ENCODE measurements around the gene SMIM12.

SMIM12 gene

DNA sequence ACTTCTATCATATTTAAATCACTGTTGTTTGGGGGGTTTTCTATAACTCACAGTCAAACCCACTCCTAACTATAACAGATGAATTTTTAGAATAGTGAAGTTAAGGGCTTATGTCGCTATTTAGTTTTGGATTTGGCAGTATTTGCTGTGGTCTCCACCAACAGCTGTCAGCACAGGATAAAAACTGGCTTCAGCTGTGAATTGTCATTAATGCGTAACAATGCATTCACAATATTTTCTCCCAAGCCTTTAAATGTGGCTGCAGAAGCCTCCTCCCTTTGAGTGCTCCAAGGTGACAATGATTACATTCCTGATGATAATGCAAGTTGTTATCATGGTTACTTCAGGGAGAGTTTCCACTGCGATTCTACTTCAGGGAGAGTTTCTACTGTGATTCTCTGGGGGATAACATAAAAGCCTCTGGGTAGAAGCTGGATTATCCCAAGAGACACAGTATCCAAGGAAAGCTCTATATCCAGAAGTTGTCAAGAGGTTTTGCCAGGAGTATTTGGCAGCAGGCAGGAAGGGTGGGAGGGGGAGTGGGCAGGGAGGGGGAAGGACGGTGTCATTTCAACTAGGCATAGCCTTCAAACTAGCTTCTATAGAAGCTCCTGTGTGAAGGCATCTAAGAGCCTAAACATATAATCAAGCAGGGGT lies 14.9 kb upstream of the SMIM12 start:
- in situ Hi-C loops (cut with HindIII; ENCODE audit: low sequenced_read_pairs), result no loop called here

DNA sequence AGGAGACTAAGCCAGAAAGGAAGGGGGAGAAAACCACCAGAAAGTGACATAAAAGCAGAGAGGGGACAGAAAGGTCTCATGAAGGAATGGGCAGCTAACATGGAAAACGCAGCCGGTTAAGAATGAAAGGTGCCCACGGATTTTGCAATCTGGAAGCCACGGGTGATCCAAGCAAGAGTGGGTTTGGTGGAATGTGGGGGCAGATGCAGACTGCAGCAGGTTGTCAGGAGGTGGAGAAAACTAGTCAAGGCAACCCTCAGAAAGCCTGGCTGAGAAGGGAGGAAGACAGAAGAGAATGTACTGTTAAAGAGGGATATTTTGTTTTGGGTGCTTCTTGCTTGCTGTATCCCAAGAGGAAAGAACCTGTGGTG lies 12.6 kb upstream of the SMIM12 start:
- in situ Hi-C loops (cut with HindIII; ENCODE audit: low sequenced_read_pairs), result no loop called here

DNA sequence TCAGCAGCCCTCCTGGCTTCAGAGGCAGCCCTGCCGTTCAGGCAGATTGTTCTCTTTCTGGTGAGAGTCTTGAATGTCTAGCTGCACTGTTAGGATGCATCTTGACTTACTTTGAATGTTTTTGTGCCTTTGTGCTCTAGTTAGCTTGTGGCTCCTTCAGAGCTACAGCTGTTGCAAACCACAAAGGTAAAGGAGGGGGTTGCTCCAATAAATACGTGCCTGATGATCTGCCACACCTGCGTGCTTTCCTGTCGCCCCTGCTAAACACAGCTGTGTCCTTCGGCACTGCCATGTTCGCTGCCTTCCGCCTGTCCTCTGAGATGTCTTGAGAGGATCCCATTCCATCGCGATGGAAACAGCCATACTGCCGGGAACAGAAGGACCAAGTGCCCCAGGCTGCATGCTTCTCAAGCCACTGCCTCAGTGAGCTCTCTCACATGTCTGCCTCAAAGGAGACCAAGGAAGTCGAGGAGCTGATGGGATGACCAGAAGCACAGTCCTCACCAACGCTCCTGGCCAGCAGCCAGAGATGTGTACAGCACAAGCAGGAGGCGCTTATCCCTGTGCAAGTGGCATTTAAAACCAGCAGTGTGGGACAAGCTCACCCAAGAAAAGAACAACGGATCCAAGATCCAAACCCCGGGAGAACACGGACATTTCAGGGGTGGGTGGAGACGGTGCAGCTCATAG lies 12.0 kb upstream of the SMIM12 start:
- in situ Hi-C loops (cut with HindIII; ENCODE audit: low sequenced_read_pairs), result no loop called here

DNA sequence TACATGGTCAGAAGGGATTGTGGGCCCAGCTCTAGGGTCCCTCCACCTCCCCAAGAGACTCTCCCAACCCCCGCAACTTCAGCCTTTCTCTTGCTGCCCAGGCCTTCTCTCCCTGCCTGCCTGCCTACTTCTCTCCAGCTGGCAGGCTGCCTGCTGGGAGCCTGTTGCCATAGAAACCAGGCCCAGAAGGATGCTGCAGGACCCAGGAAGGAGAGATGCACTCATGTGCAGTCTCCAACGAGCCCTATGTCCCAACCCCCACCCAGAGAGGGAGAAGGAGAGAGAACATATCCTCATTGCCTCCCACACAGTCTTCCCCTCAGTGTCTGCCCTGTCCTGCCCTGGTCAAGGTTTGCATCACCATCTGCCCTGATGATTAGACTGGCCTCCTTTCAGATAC lies 10.8 kb upstream of the SMIM12 start:
- in situ Hi-C loops (cut with HindIII; ENCODE audit: low sequenced_read_pairs), result no loop called here

DNA sequence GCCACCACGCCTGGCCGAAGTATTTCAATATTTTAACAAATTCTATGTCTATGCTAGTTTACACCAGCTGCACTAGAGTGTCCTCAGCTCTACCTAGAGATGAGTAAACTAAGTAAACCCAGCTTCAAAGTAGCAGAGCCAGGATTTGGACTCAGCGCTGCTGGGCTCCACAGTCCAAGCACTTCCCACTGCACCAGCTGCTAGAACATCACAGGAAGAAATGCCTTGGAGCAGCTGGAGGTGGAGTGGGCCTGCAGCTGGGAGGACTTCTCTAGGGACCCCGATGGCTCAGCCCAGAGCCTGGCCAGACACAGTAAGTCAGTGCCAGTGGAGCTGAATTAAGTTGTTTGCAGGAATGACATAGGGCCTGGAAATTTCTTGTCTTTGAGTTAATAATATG lies 10.2 kb upstream of the SMIM12 start:
- in situ Hi-C loops (cut with HindIII; ENCODE audit: low sequenced_read_pairs), result no loop called here

DNA sequence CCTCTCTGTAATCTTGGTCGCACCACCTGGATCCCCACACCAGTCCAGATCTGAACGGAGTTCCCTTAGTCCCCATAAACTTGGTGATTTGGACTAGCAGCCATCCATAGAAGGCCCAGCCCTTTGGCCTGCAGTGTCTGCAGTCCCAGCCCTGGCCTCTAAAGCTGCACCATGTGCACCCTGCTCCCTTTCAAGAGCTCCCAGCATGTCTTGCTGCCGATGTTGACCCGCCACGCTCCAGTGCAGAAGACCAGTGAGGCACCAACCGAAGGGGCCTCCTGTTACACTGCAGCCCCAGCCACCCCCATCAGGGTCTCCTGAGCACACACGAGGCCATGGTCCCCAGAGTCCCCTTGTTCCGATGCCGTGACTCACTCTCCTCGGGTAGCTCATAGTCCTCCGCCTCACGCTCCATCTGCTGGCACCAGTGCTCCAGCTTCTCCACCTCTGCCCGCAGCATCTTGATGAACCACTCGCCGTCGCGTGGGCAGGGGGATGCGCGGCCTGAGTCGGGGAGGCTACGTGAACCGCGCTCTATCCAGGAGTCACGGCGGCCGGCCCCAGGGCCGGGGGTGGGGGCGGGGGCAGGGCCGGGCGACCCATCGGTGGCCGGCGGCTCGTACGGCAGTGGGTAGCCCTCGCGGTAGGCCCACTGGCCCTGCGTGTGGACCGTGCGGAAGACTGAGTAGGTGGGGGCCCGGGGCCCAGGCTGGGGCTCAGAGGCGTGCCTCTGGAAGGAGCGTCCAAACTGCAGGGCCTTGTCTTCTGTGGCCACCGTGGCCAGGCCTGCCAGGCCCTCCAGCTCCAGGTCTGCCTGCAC lies 8.9 kb upstream of the SMIM12 start:
- in situ Hi-C loops (cut with HindIII; ENCODE audit: low sequenced_read_pairs), result no loop called here

DNA sequence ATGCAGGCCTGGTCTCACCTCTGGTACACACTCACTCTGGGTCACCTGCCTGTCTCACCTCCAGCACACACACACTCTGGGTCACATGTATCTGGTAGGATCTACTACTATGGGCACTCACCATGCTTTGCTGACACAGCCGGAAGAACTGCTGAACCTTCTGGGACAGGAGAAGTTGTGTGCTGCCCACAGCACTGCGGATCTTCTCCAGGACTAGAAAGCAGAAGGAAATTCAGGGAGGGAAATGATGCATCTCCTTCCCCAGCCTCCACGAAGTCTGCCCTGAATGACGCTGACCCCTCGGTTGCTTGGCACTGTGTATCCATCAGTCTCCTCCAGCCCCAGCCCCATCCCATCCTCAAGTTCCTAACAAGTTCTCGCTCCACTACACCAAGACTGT lies 7.9 kb upstream of the SMIM12 start:
- in situ Hi-C loops (cut with HindIII; ENCODE audit: low sequenced_read_pairs), result no loop called here

DNA sequence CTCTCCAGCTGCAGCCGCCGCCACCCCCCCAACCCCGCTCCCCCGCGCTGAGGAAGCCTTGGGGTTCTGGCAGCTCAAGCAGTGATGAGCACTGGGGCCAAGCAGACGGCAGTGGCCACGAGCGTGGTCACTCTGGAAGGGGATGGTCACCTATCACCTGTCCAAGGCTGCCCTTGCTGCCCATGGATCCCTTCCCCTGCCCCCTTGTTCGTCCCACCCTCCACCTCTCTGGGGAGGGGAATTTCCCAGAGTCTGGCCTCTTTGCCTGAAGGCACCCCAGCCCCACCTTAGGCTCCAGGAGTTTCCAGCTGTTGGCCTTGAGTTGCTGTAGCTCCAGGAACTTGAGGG lies 7.2 kb upstream of the SMIM12 start:
- in situ Hi-C loops (cut with HindIII; ENCODE audit: low sequenced_read_pairs), result no loop called here

DNA sequence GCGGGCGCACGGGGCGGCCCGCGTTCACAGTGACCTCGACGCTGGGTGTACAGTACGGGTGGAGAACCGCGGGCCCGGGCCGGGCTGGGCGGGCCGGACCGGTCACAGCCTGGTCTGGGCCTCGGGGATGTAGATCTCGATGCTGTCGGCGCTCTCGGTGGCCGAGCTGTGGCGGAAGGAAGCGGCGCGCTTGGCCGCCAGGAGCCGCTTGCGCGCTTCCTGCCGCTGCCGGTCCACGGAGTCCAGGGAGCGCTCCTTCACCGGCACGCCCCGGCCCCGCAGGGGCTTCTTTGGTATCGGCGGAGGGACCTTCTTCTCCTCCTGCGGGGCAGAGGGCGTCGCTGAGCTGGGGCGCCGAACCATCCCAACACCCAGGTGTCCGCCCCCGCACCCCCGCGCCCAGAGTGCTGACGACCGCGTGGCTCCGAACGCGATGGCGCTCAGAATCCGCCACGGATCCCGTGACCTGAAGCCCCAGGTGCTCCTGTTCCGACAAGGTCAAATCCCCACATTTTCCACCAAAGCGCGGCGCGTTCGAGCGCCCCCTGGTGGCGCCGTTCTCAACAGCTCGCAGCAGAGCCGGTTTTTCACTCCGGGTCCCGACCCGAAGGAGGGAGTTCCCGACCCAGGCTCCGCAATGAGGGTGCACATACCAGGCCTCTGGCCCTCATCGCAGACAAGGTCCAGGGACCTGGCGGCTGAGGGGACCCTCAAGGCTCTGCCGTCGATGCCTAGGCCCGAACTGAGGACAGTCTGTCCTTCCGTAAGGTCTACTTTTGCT lies 6.6 kb upstream of the SMIM12 start:
- in situ Hi-C loops (cut with HindIII; ENCODE audit: low sequenced_read_pairs), result no loop called here

DNA sequence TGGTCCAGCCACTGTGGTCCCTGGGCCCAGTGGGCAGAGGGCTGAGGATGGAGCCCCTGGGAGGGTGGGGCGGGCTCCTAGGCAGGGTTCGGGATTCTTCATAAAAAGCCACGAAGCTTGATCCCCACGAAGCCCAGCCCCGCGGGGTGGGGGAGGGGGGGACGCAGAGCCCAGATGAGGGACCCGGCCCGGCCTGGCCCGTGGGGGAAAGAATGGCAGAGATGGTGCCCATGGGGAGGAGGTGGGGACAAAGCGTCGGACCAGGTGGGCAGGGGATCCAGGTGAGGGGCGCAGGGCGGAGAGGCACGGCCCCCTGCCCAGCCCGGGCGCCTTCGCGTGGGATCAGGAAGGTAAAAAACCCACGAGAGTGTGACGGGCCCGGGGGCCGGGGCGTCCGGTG lies 6.0 kb upstream of the SMIM12 start:
- in situ Hi-C loops (cut with HindIII; ENCODE audit: low sequenced_read_pairs), result no loop called here

DNA sequence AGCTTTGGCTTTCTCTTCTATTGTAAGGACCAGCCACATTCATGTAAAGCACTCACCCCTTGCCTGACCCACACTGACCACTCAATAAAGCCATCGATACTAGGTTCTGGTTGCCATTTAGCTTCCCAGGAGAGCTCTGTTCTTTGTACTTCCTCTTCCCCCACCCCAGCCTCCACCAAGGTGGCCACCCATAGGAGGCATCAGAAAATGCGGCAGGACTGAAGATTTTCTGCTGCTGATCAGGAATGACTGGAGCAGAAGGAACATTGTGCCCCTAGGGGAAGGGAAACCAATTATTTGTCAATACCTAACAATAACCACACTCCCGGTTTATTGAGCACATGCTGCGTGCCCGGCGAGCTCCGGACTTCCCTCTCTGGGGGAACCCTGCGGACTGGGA lies 5.2 kb upstream of the SMIM12 start:
- in situ Hi-C loops (cut with HindIII; ENCODE audit: low sequenced_read_pairs), result no loop called here

DNA sequence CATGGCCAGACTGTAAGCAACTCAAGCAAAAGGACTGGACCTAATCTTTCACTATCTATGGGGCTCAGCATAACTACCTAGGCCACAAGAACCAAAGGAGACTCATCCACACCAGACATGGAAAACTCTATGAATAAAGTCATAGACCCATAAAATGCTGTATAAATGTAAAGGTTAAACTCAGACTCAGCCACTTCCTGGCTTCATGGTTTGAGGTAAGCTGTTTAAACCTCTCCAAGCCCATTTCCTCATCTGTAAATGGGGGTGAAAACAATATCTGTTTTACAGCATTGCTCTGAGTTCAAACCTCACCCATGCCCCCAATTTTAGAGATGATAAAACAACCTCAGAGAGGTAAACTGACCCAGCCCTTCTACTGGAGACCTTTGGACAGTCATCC lies 4.0 kb upstream of the SMIM12 start:
- in situ Hi-C loops (cut with HindIII; ENCODE audit: low sequenced_read_pairs), result no loop called here

DNA sequence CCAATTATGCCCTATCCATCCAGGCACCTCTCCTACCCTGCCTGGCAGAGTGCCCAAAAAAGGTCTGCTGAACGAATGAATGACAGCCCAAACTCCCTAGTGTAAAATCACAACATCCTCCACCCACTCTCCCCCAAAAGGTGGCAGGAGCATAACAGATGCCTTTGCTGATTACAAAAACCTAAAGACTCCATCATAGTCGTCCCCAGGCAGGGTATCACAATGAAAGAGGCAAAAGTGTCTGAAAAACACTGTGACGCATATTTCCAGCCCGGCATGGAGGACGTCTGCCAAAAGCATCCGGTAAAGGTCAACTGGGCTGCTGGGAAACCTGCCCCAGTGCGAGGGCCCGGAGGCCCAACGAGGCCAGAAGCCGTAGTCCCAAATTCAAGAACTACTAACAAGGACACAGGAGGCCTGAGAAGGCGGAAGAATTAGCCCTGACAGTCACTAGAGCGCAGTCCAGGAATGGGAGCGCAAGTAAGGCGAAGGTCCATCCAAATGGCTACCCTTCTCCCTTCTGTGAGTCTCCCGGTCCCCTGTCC lies 576 bp downstream of the SMIM12 start:
- in situ Hi-C loops (cut with HindIII; ENCODE audit: low sequenced_read_pairs), result no loop called here

DNA sequence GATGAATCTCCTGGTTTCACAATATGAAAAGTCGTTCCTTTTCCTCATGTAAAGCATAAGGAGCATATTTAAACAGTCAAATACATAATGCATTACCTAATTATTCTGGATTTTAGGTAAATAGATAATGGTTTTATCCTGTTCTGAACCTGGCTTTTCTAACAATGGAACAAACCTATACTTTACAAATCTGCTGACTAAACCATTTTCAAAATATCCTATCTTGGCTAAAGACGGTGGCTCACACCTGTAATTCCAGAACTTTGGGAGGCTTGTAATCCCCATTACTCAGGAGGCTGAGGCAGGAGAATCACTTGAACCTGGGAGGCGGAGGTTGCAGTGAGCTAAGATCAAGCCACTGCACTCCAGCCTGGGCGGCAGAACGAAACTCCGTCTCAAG lies 2.9 kb downstream of the SMIM12 start:
- in situ Hi-C loops (cut with HindIII; ENCODE audit: low sequenced_read_pairs), result no loop called here

DNA sequence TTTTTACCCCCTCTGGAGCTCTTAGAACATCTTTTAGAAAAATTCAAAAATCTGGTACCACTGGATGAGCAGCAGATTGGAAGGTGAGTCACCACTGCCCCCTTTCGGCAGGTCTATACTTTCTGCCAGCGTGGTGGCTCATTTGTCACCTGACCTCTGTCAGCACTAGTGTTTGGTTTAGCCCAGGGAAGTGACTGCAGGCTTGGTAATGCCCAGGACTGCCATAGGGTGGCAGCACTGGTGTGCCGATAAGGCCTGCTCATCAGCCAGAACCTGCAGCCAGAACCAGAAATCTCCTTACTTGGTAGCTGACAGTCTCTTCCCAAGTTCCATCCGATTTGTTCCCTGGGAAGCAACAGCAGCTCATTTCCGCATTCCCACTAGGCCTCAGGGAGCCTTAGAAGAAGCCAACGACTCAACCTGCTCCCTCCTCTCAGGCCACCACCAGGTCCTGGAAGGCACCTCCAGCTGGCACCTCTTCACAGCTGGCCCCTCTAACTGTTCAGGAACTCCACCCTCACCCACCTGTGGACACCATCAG lies 6.8 kb downstream of the SMIM12 start:
- in situ Hi-C loops (cut with HindIII; ENCODE audit: low sequenced_read_pairs), result no loop called here

DNA sequence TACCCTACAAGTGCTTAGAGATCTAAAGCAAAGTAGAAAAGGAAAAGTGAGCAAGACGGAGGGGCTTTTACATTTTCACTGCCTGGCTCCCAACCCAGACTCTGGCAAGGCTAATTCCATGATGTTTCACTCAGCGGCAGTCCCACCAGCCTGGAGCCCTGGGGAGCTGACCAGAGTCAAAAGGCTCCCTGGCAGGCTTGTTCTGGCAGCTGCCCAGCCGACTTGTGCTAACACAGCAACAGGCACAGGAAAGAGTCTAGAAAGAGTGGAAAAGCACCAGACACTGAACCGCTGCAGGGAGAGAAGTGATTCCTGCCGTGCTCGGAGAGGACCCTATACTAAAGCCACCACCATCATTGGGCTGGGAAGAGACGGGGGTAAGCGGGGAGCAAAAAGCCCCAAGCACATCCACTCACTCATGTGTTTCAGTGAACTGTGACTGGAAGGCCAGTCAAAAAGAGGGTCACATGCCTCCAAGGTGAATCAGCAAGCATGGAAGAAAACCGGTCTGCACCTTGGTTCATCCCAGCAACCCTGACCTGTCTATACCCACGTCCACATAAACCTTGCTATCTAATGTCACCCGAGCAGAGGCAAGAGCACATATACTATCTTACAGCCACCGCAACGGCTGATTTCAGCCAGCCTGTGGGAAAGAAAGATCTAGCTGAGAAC lies 8.0 kb downstream of the SMIM12 start:
- in situ Hi-C loops (cut with HindIII; ENCODE audit: low sequenced_read_pairs), result no loop called here

DNA sequence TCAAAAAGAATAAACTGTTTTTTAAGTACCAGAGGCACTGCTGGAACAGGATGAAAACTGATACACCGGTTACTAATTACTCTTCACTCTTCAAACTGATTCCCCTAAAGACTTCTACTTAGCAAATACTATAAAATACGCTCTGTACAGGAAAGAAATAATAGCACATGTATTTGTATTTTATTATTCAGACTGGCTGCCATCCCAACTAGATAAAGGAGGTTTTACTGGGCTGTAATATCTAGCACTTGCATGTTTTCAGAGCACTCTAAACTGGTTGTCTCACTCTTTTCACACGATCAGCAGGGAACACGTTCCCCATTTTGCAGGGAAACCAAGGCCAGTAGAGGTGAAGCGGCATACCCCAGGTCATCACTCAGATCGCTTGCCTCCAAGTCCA lies 9.2 kb downstream of the SMIM12 start:
- in situ Hi-C loops (cut with HindIII; ENCODE audit: low sequenced_read_pairs), result no loop called here

DNA sequence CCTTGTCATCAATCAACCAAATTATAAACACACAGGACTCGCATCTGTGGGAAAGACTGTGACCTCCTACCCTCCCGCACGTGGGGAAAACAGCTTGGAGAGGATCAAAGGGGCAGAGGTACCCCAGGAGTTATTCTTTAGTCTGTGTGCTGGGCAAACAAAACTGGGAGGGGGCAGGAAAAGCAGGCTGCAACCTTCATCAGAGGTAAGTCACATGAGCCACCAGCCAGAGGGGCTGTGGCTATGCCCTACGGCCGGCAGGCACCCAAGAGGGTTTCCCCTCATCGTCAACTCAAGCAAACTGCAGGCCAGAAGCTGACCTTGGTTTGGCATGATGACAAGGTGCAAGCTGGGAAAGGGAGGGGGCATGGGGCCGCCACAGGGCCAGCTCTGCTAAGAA lies 12.5 kb downstream of the SMIM12 start:
- in situ Hi-C loops (cut with HindIII; ENCODE audit: low sequenced_read_pairs), result no loop called here

DNA sequence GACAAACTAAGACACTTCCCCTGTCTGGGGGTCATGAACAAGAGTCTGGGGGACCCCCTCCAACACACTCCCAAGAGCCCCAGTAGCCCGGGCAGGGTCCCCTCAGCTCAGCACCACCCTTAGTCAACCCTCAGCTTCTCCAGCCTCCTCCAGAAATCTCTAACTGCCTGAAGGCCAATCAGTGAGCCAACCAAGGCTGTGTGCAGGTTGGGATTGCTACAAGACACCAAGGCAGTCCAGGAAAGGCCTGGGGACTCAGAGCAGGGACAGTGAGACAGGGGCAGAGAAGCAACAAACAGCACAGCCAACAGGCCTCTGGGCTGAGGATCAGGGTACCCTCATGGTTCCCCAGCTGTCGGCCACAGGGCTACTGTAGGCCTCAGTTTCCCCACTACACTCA lies 13.3 kb downstream of the SMIM12 start:
- in situ Hi-C loops (cut with HindIII; ENCODE audit: low sequenced_read_pairs), result no loop called here

DNA sequence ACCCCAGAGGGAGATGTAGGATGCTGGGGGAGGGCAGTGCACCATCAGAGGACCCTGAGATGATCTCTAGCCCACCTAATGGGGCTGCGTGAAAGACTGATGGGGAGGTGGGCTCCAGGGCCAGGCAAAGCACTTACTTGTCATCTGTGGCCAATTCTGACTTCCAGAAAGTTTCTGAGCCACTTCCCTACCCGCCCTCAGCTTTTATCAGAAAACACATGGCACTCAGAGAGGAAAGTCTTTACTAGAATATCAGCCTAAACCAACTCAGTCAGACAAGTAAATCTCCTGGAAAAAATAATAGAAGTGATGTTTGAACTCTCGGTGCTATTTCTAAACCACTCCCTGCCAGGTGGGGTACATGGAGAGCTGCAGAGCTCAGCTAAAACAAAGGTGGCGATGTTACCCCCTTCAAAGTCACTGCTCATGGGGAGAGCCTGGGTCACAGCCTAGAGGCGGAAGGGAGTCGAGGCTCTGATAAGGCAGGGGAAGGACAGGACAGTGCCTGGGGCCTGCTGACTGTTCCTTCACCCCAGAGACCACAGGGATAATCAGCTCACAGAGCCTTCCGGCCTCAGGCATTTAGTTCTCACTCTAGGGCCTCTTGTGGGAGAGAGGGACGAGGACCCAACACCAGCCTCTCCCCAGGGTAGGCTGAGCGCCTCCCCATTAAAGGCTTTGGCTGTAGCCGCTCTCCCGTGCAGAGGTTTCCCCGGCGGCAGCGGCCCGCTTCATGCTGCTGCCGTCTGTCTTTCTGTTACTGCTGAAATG lies 14.2 kb downstream of the SMIM12 start:
- in situ Hi-C loops (cut with HindIII; ENCODE audit: low sequenced_read_pairs), result no loop called here

Measured in DLD1 (cell line).